Neural progenitor cell (in vitro differentiated cells): ENCODE measurements around the gene PDE6D.

Experiments
- EZH2 ChIP-seq: fragments of 200-600 bp; sonication (generic); IDR thresholded peaks from 2 replicates; pipeline ENCODE4 v1.6.1; 2017; ENCODE audit warnings: antibody characterized with exemption, mild to moderate bottlenecking, moderate library complexity
- TF ChIP-seq, protein P1 (sequence below): fragments of 200-600 bp; sonication (generic); IDR thresholded peaks from 2 replicates; pipeline ENCODE4 v1.5.1; 2017; ENCODE audit warnings: antibody characterized with exemption, mild to moderate bottlenecking

DNA sequence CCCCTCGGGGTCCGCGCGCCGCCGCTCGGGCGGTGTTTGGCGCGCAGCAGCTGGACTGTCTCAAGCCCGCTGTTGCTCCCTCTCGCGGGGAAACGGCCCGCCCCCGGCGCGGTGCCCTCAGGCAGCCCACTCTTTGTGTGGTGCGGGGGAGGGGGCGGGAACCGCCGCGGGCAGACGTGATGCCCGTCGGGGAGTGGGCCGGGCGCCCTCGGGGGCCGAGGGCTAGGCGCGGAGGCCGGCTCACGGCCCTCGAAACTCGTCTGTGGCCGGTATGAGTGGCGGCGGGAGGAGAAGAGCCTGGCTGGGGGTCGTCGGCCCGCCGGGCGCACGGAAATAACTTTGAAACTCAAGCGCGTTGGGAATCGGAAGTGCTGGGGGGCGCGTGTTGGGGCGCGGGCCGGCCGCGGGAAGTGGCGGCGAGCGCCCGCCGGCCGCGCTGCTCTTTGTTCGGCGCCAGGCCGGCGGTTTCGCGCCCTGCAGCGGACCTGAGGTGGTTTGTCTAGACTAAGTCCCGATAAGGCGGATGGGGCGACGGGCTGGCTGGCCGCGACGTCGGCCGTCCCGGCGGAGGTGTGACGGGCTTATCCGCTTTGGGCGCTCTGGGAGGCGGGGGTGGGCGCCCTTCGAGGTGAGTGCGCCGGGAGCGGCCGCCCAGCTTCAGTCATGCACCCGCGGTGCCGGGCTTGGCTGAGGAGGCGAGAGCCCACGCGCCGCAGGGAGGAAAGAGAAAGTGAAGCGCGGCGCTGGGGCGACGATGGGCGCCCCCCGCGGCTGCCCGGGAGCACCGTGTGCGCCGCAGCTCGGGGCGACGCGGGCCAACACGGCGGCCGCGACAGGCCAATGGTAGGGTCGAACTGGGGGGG is 72.1 kb downstream of the PDE6D start:
- TF ChIP-seq, protein P1, sequence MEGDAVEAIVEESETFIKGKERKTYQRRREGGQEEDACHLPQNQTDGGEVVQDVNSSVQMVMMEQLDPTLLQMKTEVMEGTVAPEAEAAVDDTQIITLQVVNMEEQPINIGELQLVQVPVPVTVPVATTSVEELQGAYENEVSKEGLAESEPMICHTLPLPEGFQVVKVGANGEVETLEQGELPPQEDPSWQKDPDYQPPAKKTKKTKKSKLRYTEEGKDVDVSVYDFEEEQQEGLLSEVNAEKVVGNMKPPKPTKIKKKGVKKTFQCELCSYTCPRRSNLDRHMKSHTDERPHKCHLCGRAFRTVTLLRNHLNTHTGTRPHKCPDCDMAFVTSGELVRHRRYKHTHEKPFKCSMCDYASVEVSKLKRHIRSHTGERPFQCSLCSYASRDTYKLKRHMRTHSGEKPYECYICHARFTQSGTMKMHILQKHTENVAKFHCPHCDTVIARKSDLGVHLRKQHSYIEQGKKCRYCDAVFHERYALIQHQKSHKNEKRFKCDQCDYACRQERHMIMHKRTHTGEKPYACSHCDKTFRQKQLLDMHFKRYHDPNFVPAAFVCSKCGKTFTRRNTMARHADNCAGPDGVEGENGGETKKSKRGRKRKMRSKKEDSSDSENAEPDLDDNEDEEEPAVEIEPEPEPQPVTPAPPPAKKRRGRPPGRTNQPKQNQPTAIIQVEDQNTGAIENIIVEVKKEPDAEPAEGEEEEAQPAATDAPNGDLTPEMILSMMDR: no peak
- TF ChIP-seq EZH2: no peak
